MM.1S (cell line): Measurements from ENCODE around the gene EGR2.
A peak's percentile ranks its signal among the peaks of the same experiment; 100 is the strongest.

Experiments
- CTCF ChIP-seq: fragments of 300-600 bp; sonication (generic); IDR thresholded peaks from 2 replicates; pipeline ENCODE4 v1.5.1; 2016; ENCODE audit warnings: antibody characterized with exemption, low read length, mixed read lengths
- EZH2phosphoT487 ChIP-seq: fragments of 300-600 bp; sonication (generic); IDR thresholded peaks from 2 replicates; pipeline ENCODE4 v1.6.1; 2018; ENCODE audit warnings: antibody characterized with exemption, low read length

GRCh38 chr10:62817766-62818425, 1.7 kb upstream of the EGR2 start:
- TF ChIP-seq CTCF: peak; percentile 75
- no peak for TF ChIP-seq EZH2phosphoT487
